Neuronal stem cell (in vitro differentiated cells): Measurements from ENCODE around the gene CDIP1.

Source experiments
- DNase-seq: peaks from one replicate; pipeline ENCODE4 v3.0.0-alpha.2; 2013; ENCODE audit warnings: low spot score
- H2AFZ ChIP-seq: one replicate; pipeline ENCODE4 v1.6.1; 2013; ENCODE audit warnings: mild to moderate bottlenecking, low read length, inconsistent platforms
- H2AK5ac ChIP-seq: 2 replicates; pipeline ENCODE4 v1.6.1; 2013; ENCODE audit warnings: low read depth, mild to moderate bottlenecking, inconsistent platforms, low read length, moderate library complexity, mixed read lengths
- H2BK120ac ChIP-seq: 2 replicates; pipeline ENCODE4 v1.6.1; 2013; ENCODE audit warnings: low read depth, mild to moderate bottlenecking, inconsistent platforms, low read length, moderate library complexity, mixed read lengths
- H2BK12ac ChIP-seq: one replicate; pipeline ENCODE4 v1.6.1; 2013; ENCODE audit warnings: low read length, inconsistent platforms
- H2BK15ac ChIP-seq: 2 replicates; pipeline ENCODE4 v1.6.1; 2013; ENCODE audit warnings: mild to moderate bottlenecking, low read length, inconsistent platforms, mixed read lengths
- H2BK5ac ChIP-seq: one replicate; pipeline ENCODE4 v1.6.1; 2013; ENCODE audit warnings: inconsistent platforms, mild to moderate bottlenecking, low read length, moderate library complexity
- H3K14ac ChIP-seq: one replicate; pipeline ENCODE4 v1.6.1; 2013; ENCODE audit warnings: low read length, inconsistent platforms
- H3K18ac ChIP-seq: 2 replicates; pipeline ENCODE4 v1.6.1; 2013; ENCODE audit warnings: low read length, inconsistent platforms
- H3K23ac ChIP-seq: 2 replicates; pipeline ENCODE4 v1.6.1; 2013; ENCODE audit warnings: low read depth, mild to moderate bottlenecking, mixed read lengths, low read length, inconsistent platforms; ENCODE audit not compliant: poor library complexity
- H3K27ac ChIP-seq: replicated peaks from 3 replicates; pipeline ENCODE4 v1.5.1; 2013; ENCODE audit warnings: low read length, inconsistent platforms
- H3K27me3 ChIP-seq, 3 experiments: 2 replicates each; pipeline ENCODE4 v1.6.1; 2013; ENCODE audit warnings: low read length in 3 of 3, mild to moderate bottlenecking in 2 of 3, inconsistent platforms in 1 of 3, low read depth in 1 of 3, mixed read lengths in 1 of 3, moderate library complexity in 1 of 3; ENCODE audit not compliant: control insufficient read depth in 3 of 3, insufficient read depth in 3 of 3
- H3K36me3 ChIP-seq, 2 donors: replicated peaks in 1 of 2; 2 replicates each; pipeline ENCODE4 v1.6.1; 2013; ENCODE audit warnings: low read length in 2 of 2; ENCODE audit not compliant: control insufficient read depth in 2 of 2, insufficient read depth in 2 of 2
- H3K4ac ChIP-seq: 2 replicates; pipeline ENCODE4 v1.6.1; 2013; ENCODE audit warnings: inconsistent platforms, mild to moderate bottlenecking, low read length, moderate library complexity
- H3K4me1 ChIP-seq, 2 donors: 1 replicate in 1 of 2; 2 replicates in 1 of 2; pipeline ENCODE4 v1.6.1; 2013; ENCODE audit warnings: low read length in 2 of 2, low read depth in 1 of 2; ENCODE audit not compliant: control insufficient read depth in 2 of 2, insufficient read depth in 1 of 2
- H3K4me2 ChIP-seq: one replicate; pipeline ENCODE4 v1.6.1; 2013; ENCODE audit warnings: mild to moderate bottlenecking, low read length, inconsistent platforms; ENCODE audit not compliant: insufficient read depth, poor library complexity, severe bottlenecking
- H3K4me3 ChIP-seq, 2 donors: 2 replicates each; pipeline ENCODE4 v1.5.1; 2013; ENCODE audit warnings: low read length in 2 of 2, mild to moderate bottlenecking in 2 of 2, inconsistent platforms in 1 of 2, moderate library complexity in 1 of 2
- H3K79me1 ChIP-seq: one replicate; pipeline ENCODE4 v1.6.1; 2013; ENCODE audit warnings: low read depth, mild to moderate bottlenecking, inconsistent platforms, low read length, moderate library complexity
- H3K9ac ChIP-seq: one replicate; pipeline ENCODE4 v1.6.1; 2013; ENCODE audit warnings: mild to moderate bottlenecking, low read depth, low read length, inconsistent platforms; ENCODE audit not compliant: poor library complexity
- H3K9me3 ChIP-seq, 2 donors: replicated peaks in 1 of 2; 2 replicates each; pipeline versions ENCODE3 to v1.6.1; 2013; ENCODE audit warnings: low read length in 2 of 2, mild to moderate bottlenecking in 2 of 2, inconsistent platforms in 1 of 2, low read depth in 1 of 2, mixed read lengths in 1 of 2, moderate library complexity in 1 of 2; ENCODE audit not compliant: control insufficient read depth in 2 of 2, insufficient read depth in 1 of 2
- H4K8ac ChIP-seq: one replicate; pipeline ENCODE4 v1.6.1; 2013; ENCODE audit warnings: low read depth, mild to moderate bottlenecking, inconsistent platforms, low read length, moderate library complexity
- H4K91ac ChIP-seq: one replicate; pipeline ENCODE4 v1.6.1; 2013; ENCODE audit warnings: low read length, low read depth, mild to moderate bottlenecking, inconsistent platforms; ENCODE audit not compliant: poor library complexity
- WGBS, 2 donors: extraction: QIAGEN DNeasy Blood & Tissue Kit; methylation state at CpG; one replicate each; pipeline ENCODE4 v1.1.7; 2013; ENCODE audit warnings: missing lambda C conversion rate in 2 of 2, mixed read lengths in 1 of 2; ENCODE audit not compliant: insufficient read length in 2 of 2, insufficient replicate concordance in 1 of 2; ENCODE audit errors: extremely low coverage in 2 of 2; 5-methylcytosine and 5-hydroxymethylcytosine counted together

CDIP1 gene

DNA sequence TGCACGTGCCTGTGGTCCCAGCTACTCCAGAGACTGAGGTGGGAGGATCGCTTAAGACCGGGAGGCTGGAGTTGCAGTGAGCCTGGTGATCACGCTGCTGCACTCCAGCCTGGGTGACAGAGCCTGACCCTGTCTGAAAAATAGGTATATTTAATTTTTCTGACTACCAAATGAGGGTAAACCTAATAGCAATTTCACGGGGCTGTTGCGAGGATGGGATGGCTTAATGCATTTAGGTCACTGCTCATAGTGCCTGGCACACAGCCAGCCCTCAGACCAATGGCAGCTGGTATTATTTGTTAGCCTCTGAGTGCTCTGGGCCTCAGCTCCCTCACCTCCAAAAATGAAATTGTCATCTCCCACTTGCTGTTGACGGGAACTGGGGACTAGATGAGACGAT is 5.9 kb upstream of the CDIP1 start:
- H4K91ac ChIP-seq, result no peak overlapping the region
- no peaks in the 10 kb centered on the region for H3K4me1 ChIP-seq
- no peaks in the 10 kb centered on the region for H3K79me1 ChIP-seq
- H2AK5ac ChIP-seq, result no peak overlapping the region
- no peak overlapping the region for H4K8ac ChIP-seq
- no peak overlapping the region for H3K4me2 ChIP-seq
- H2BK5ac ChIP-seq, result no peak overlapping the region
- no peak overlapping the region for H3K9ac ChIP-seq
- no peak overlapping the region for H3K14ac ChIP-seq
- H3K9me3 ChIP-seq, result peaks cover 2 to 8% of the 10 kb centered on the region in 2 donors
- DNase-seq, result no peak
- H3K27ac ChIP-seq, result no peak overlapping the region
- H3K36me3 ChIP-seq, result no peaks in the 10 kb centered on the region
- WGBS, 2 donors, result no CpG with 5 or more reads among the region's 8 CpGs
- no peaks in the 10 kb centered on the region for H3K27me3 ChIP-seq
- no peak overlapping the region for H2BK120ac ChIP-seq
- no peak overlapping the region for H2BK15ac ChIP-seq
- no peak overlapping the region for H3K4ac ChIP-seq
- no peak overlapping the region for H3K4me3 ChIP-seq
- H3K23ac ChIP-seq, result no peak overlapping the region
- no peak overlapping the region for H3K18ac ChIP-seq
- no peak overlapping the region for H2AFZ ChIP-seq
- H2BK12ac ChIP-seq, result no peak overlapping the region

GRCh38 chr16:4539716-4540284 is 1.2 kb upstream of the CDIP1 start:
- Histone ChIP-seq H2BK15ac (no peak overlapping the region), H2BK120ac (no peak overlapping the region), H4K91ac (no peak overlapping the region), H2AFZ (no peak overlapping the region), H3K4me2 (no peak overlapping the region), H3K4ac (no peak overlapping the region), H2BK5ac (no peak overlapping the region), H3K9me3 (peaks cover 6 to 14% of the 10 kb centered on the region in 2 donors), H4K8ac (no peak overlapping the region), H3K27ac (no peak overlapping the region), H2BK12ac (no peak overlapping the region), H3K4me3 (no peak overlapping the region), H3K36me3 (peaks cover 6 to 20% of the 10 kb centered on the region in 2 donors), H3K14ac (no peak overlapping the region), H3K27me3 (no peaks in the 10 kb centered on the region), H3K79me1 (peaks cover 6% of the 10 kb centered on the region), H3K23ac (no peak overlapping the region), H2AK5ac (no peak overlapping the region), H3K9ac (no peak overlapping the region), H3K18ac (no peak overlapping the region), H3K4me1 (peaks cover 6% of the 10 kb centered on the region in 2 donors)
- no peak for DNase-seq
- no CpG with 5 or more reads among the region's 2 CpGs for WGBS, 2 donors

GRCh38 chr16:4537376-4538343 is 913 bp downstream of the CDIP1 start:
- H3K14ac ChIP-seq, result peak overlapping the region; percentile 75
- H3K79me1 ChIP-seq, result peaks cover 6% of the 10 kb centered on the region
- H4K91ac ChIP-seq, result no peak overlapping the region
- peaks cover 6 to 17% of the 10 kb centered on the region in 2 donors for H3K9me3 ChIP-seq
- peak overlapping the region; percentile 93 for H3K4me2 ChIP-seq
- H3K18ac ChIP-seq, result peak overlapping the region; percentile 96
- H3K4ac ChIP-seq, result no peak overlapping the region
- peak overlapping the region; percentile 62 for H3K23ac ChIP-seq
- no peak overlapping the region for H4K8ac ChIP-seq
- H3K27ac ChIP-seq, result no peak overlapping the region
- H3K4me1 ChIP-seq, result peaks cover 6 to 8% of the 10 kb centered on the region in 2 donors
- H2AK5ac ChIP-seq, result peak overlapping the region; percentile 97
- no peak for DNase-seq
- peak overlapping the region; percentile 83 for H2BK120ac ChIP-seq
- H2BK5ac ChIP-seq, result peak overlapping the region; percentile 84
- no CpG with 5 or more reads among the region's 75 CpGs for WGBS, 2 donors
- peak overlapping the region; percentile 100 for H2AFZ ChIP-seq
- H3K36me3 ChIP-seq, result peaks cover 9 to 35% of the 10 kb centered on the region in 2 donors
- peak overlapping the region; percentile 31 for H2BK15ac ChIP-seq
- peak overlapping the region; percentile 97 for H3K9ac ChIP-seq
- no peak overlapping the region for H2BK12ac ChIP-seq
- no peaks in the 10 kb centered on the region for H3K27me3 ChIP-seq
- peak overlapping the region; percentile 92 to 94 for H3K4me3 ChIP-seq
